T-helper 2 cell (primary cell): ENCODE results near the gene PRR7.
A peak's percentile ranks its signal among the peaks of the same experiment; 100 is the strongest.
"Not testable (repeated sequence)": the region's sequence is repeated elsewhere in the genome, so short reads cannot be mapped to it uniquely, and the experiment has no call there.

ENCODE experiments used
- DNase-seq, 5 experiments: peaks; one replicate each; pipeline versions ENCODE4 v3.0.0 to v3.0.0-alpha.2; 2012 to 2022
- total RNA-seq, 2 donors: gene quantifications; one replicate each; lab custom pipeline; 2026; lab: John Stamatoyannopoulos, UW

Gene PRR7, protein sequence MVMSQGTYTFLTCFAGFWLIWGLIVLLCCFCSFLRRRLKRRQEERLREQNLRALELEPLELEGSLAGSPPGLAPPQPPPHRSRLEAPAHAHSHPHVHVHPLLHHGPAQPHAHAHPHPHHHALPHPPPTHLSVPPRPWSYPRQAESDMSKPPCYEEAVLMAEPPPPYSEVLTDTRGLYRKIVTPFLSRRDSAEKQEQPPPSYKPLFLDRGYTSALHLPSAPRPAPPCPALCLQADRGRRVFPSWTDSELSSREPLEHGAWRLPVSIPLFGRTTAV
- total RNA-seq, result 23.6 to 42.4 reads per million in 2 donors

DNA sequence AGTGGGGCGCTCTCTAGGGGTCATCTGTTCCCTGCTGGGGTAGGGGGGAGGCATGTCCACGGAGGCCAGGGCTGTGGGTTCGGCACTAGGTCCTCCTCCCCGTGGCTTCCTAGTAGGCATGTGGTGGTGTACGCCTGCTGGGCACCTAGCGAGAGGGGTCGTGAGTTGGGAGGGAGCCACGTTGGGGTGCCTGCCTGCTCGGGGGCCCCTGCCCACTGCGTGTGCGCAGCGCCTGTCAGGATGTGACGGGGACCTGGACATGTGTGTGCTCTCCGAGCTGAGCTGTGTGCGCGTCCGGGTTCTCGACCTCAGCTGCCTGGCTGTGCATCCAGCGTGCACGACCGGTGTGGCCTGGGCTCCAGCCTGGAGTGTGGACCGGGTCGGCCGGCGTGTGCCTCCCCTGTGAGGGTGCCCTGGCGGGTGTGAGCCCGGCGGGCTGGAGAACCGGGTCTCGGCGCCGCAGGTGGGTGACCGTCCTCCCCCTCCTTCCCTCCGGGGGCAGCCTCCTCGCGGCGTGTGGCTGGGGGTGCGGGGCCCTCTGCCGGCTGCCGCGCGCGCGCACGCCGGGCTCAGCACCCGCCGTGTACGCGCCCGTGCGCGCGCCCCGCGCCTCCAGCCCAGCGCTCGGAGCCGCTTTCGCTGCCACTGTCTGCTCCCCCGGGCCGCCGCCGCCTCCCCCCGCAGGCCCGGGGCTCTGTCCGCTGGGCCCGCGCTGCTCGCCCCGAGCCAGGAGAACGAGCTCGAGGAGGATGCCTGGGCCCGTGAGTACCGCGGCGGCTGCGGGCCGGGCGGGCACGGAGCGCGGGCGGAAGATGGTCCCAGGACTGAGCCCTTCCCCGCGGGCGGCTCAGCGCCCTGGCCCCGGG lies at the start of gene PRR7:
TSS of gene PRR7 (plus strand) at position 615 of the 866 bp plus-strand sequence. CDS start 8,254 bp downstream, outside the sequence.
- peak; percentile 44 to 92 (median 66) for DNase-seq

DNA sequence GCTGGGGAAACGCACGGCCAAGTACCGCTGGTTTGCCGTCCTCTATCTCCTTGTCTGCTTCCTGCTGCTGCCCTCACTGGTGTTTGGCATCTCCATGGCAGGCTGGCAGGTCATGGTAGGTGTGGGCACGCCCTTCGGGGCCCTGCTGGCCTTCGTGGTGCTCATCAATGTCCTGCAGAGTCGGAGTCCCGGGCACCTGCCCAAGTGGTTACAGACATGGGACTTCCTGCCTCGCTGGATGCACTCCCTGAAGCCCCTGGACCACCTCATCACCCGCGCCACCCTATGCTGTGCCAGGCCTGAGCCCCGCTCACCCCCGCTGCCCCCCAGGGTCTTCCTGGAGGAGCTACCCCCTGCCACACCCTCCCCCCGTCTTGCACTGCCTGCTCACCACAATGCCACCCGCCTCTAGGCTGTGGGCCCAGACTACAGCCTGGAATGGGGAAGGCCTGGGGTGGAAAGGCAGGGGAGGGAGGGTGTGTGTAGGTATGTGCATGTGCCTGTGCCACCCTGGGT lies 48.7 kb upstream of the PRR7 start:
- DNase-seq, result no peak

DNA sequence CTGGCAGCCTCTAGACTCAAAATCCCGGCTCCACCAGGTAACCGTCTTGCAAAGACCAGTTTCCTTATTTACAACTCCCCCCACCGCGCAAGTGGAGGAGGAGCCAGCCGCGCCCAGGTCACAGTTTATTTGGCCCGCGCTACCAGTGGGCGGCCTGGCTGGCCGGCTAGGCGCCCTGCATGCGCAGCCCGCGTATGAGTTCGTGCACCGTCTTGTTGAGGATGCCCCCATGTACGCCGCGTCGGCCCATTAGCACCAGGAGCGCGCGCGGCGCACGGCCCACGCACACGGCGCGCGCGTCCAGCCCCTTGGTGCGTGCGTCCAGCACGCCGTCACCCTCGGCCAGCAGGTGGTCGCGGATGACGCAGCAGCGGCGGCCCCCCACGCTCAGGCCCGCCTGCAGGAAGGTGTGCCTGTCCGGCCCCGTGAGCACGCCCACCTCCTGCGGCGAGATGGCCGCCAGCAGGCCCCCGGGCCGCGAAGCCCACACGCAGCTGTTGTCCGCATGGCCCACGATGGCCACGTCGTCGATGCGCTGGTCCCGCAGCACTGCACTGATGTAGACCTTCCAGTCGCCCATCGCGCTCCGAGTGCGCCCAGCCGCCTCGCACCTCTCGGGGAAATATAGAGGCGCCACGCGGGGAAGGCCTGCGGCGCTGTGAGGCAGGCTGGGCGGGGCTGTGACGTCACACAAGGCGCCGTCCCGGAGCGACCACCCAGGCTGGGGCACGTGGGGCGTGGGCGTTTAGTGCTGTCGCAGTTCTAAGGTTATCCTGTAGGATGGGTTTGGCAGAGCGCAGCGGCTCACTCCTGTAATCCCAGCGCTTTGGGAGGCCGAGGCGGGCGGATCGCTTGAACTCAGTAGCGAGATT lies 46.4 kb upstream of the PRR7 start, which contains the start of gene PFN3:
TSS of gene PFN3 (minus strand) at position 665 of the 872 bp plus-strand sequence. CDS start at position 580, 85 bp downstream.
- no peak for DNase-seq

DNA sequence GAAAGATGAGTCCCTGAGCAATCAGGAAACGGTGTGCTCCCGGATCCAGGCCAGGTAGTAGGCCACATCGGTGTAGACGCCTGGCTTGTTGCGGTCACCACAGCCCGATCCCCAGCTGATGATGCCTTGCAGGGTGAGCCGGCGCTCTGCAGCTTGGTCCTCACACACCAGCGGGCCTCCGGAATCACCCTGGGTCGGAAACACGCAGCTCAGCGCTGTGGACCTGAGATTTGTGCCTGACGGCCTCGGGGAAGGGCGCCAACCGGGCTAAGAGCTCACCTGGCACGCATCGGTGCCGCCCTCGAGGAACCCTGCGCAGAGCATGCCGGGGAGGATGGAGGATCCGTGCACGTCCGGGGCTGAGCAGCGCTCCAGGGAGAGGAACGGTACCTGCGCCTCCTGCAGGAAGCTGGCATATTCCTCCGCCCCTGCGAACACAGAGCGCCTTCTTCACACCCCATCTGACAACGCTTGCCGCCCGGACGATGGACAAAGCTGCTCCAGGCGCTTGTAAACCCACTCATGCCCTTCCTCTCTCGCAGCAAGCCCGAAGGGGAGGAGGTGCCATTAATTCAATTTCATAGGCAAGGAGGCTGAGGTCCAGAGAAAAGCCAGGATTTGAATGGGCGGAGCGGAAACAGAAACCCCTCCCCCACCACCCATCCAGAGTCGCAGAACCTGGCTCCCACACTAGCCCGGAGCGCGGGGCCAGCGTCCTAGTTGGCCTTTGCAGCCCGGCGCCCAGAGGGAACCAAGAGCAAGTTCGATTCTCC lies 44.2 kb upstream of the PRR7 start:
- DNase-seq, result peak; percentile 37 to 75 (median 53)

DNA sequence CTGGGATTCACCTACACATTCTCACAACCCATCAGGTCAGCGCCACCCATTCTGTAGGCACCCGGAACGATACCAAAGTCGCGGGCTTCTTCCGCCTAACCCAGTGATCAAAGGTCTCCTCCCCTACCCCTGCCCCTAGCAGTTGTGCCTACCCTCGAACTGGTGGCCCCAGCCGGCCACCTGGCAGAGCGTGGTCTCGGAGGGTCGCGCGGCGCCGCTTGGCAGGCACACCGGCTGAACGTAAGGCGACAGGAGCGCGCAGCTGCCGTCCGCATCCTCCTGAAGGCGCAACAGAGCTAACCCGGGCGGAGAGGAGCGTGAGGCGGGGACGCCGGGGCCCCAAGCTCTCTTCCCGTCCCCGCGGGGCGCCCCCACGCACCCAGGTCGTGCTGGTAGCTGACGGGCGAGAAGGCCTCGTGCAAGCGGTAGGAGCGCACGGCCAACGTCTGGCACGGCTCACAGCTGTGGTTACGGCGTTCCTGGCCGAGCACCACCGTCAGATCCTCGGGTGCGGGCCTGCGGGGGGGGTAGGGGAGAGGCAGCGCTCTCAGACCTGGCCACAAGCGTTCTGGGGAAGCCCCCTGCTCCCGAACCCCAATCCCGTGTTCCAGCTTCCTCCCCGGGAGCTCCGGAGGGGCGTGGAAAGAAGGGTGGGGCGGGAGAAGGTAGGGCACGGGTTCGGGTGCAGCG lies 43.4 kb upstream of the PRR7 start:
- peak in 4 of 5 experiments; percentile 37 to 75 (median 62) for DNase-seq

DNA sequence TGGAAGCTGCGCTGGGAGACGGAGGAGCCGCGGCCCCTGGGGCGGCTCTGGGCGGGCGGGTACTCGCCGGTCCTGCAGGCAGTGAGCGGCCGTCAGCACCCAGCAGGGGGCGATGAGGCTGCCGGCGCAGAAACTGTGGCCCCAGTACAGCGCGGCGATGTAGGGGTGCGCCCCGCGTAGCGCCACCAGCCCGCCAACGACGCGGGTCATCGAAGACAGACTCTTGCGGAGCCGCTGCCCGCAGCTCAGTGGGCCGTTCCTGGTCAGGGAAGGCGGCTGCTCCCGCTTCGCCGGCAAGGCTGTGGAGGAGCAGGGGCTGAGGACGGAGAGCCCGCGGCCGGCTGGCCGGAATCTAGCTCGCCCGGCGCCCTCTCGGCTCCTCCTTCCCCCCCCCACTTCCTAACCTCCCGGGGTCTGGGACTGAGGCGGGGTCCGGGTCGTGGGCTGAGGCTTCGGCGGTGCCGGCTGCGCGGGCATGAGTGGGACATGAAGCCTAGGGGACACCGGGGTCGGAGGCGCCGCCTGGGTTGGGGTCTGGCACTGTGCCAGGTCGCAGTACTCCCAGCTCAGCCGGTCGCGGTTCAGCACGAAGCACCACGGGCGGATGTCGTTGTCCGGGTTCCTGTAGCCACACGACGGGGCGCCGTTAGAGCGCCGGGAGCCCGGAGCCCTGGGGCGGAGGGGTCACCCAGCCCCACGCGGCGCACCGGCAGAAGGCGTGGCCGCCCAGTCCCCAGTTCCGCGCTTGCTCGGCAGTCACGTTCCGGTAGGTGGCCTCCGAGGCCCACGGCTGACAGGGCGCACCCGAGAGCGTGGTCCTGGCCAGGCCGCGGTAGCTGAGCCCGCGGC lies 42.6 kb upstream of the PRR7 start:
- peak; percentile 63 to 90 (median 79) for DNase-seq

DNA sequence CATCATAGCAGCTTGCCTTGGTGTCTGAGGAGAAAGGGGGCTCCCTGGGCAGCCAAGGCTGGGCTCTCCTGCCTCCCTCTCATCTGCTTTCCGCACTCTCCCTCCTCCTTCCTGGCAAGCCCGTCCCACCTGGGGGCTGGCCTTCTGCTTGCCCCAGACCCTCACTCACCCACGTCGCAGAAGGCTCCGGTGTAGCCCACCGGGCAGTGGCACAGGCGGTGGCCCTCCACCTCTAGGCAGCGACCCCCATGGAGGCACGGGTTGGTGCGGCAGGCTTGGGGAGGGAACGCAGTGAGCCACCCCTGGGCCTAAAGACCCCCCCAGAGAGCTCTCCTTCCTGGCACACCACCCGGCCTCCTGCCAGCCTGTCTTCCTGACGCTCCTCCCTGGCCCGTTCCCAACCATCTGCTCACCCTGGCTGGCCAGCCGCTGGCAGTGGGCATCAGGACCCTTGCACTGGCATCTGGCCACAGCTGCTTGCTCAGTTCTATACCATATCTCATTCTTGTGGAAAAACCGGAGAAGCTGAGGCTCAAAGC lies 41.9 kb upstream of the PRR7 start:
- no peak for DNase-seq

DNA sequence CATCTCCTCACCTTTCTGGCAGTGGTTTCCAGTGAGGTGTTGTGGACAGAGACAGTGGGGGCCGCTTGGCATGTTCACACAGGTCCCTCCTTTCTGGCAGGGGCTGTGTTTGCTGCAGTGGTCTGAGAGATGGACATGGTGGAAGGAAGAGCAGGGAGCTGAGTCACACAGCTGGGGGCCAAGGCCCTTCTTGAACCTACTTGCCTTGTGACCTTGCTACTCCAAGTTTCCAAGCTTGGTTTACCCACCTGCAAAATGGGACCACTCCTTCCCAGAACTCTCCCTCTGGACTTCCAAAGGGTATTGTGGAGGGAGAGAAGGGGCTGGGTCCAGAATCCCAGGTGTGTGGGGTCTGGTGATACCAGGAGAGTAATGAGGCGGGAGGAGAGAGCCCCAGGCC lies 41.3 kb upstream of the PRR7 start:
- DNase-seq, result no peak

DNA sequence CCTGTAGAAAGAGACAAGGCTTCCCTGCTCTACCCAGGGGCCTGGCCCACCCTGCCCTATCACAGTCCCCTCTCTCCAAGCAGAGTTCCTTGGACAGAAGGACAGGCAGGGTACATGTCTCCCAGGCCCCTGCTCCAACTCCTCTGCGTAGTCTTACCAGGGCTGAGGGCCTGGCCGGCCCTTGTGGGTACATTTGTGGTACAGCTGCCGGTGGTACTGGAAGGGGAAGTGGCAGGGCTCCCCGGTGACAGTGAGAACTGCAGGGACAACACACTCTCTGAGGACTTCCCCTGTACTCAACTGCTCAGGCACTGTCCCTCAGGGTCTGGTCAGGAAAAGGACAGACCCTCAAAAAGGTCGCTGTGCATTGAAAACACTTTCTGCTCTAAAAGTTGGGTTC lies 40.8 kb upstream of the PRR7 start:
- DNase-seq, result no peak

DNA sequence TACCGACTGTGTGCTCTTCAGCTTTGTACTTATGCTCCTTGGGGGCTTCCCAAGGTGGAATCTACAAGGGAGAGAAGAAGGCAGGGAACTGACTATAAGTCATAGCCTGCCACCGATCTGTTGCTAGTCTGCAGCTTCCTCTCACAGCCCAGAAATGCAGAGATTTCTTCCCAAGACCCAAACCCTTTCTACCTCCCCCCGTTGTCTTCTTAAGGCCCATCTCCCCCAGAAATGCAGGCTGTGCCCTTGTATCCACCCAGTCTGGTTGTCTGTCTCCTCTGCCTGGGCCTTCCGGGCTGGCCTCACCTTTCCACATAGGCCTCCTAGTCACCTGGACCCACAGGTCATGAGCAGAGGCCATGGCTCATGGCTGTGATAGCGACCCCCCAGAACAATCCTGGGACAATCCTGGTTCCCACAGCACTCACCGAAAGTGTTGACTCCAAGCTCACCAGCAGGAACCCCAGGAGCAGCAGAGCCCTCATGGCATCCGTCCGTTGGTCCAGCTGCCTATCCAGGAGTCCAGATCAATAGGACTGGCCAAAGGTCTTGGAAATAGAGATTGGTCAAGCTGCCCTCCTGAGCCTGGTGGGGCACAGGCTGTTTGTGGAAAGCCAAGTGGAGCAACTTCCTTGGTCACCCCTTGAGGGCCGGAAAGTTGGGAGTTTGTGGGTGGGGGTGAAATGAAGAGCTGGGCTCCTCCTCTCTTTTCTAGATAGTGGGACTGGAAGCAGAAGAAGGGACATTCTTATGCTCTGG lies 37.4 kb upstream of the PRR7 start, which contains the start of gene F12:
TSS of gene F12 (minus strand) at position 522 of the 759 bp plus-strand sequence. CDS start at position 485, 37 bp downstream.
- no peak for DNase-seq

DNA sequence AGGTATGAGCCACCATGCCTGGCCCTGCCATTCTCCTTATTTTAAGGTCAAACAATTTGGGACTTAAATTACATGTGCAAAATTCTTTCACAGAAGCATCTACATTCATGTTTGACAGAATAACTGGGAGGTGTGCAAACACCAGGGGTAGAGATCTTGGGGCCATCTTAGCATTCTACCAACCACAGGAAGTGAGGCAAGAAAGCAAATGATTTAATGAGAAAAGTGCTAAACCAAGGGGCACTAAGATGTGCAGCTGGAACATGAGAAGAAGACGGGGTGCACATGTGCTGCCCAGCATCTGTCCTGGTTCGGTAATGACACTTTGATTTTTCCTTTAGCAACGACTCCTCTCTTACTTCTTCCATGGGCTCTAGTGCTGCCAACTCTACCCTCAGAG lies 36.0 kb upstream of the PRR7 start:
- DNase-seq, result peak in 1 of 5 experiments; percentile 58

DNA sequence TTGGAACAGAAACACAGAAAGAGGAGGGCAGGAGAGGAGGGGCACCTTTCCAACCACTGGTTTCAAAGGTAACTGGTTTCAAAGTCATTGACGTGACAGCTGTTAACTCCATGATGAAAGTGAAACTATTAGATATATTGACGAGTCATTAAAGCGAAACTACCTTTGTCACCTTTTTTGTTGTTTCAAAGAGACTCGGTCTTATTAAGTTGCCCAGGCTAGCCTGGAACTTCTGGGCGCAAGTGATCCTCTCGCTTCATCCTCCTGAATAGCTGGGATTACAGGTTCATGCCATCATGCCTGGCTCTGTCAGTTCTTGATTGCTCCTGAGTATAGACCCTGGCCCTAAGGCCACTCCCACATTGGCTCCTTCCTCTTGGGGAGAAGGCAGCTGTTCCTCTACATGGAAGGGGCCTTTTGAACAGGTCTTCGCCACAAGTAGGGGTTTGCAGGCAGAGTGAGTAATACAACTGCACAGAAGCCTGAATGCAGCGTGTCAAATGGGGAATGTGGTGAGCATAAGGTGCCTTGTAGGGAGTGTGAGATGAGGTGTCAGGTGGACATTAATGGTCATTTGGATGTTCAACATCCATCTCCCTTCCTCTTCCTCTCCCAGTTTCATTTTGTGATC lies 33.9 kb upstream of the PRR7 start:
- peak in 1 of 5 experiments; percentile 74 for DNase-seq

DNA sequence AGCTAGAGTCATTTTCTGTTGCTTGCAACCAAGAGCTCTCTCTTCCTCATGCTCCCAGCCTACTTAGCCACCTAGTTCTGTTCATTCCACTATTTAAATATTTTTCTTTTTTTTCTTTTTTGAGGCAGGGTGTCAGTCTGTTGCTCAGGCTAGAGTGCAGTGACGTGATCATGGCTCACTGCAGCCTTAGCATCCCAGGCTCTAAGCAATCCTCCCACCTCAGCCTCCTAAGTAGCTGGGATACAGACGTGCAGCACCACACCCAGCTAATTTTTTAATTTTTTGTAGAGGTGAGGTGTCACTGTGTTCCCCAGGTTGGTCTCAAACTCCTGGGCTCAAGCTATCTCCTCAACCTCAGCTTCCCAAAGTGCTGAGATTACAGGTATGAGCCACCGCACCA lies 32.1 kb upstream of the PRR7 start:
- no peak for DNase-seq

DNA sequence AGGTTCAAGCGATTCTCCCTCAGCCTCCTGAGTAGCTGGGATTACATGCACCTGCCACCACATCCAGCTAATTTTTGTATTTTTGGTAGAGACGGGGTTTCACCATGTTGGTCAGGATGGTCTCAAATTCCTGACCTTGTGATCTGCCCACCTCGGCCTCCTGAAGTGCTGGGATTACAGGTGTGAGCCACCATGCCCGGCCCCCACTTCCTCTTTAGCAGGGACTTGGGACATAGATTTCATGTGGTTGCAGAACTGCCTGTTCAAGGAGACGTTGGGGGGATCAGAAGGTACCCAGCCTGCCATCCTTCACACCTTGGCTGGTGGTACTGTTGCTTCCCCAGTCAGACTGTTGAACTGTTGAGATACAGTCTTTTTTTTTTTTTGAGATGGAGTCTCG lies 29.5 kb upstream of the PRR7 start:
- DNase-seq, result not testable (repeated sequence)

DNA sequence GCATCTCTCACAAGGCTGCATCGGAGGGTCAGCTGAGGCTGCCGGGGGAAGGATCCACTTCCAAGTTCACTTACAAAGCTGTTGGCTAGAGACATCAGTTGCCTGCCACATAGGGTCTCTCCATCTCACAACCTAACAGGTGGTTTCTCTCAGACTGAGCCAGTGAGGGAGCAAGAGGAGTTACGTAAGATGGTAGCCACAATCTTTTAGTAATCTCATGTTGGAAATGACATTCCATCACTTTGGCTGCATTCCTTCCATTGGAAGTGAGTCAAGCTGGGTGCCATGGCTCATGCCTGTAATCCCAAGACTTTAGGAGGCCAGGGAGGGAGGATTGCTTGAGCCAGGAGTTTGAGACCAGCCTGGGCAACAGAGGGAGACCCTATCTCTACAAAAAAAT lies 27.6 kb upstream of the PRR7 start:
- no peak for DNase-seq

DNA sequence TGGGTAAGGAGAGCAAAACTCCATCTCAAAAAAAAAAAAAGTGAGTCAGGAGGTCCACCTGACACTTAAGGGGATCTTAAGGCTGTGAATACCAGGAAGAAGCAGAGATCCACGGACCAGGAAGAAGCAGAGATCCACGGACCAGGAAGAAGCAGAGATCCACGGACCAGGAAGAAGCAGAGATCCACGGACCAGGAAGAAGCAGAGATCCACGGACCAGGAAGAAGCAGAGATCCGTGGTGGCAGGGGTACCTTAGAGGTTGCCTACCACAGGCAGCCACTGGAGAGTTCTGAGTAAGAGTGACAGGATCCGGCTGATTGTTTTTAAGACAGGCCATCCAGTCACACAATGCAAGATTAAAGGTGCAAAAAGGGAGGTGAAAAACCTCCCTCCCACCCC lies 26.1 kb upstream of the PRR7 start:
- DNase-seq, result not testable (repeated sequence)

DNA sequence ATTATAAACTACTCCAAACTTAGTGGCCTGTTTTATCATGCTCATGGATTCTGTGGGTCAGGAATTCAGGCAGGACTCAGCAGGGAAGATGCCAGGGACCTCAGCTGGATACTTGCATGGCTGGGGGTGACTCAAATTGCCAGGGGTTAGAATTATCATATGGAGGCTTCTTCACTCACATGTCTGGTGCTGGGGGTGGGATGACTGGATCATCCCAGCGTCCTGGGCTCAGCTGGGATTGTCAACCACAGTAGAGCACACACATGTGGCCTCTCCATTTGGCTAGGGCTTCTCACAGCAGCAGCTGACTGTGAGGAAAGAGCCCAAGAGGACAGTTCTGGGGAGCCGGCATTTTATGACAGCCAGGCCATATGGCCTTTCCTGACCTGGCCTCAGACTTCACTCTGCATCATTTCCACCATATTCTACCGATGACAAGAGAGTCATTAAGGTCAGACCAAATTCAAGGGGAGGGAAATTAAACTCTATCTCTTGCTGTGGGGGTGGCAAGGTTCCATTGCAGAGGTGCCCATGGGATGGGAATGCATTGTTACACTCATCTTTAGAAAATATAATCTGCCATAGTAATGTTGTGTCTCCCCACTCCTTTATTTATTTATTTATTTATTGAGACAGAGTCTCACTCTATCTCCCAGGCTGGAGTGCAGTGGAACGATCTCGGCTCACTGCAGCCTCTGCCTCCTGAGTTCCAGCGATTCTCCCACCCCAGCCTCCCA lies 25.4 kb upstream of the PRR7 start:
- no peak for DNase-seq

DNA sequence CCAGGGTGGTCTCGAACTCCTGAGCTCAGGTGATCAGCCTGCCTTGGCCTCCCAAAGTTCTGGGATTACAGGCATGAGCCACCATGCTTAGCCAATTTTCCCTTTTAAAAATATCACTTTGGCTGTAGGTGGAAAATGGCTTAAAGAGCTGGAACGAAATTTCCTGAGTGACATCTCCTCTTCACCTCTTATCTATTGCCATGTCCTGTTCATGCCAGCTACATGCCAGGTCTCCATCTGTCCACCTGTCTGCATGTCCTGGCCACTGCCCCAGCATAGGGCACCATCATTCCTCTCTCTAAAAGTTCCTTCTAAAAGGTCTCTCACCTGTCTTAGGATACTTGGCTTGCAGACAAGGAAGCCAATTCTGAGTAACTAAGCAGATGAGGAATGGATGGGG lies 22.9 kb upstream of the PRR7 start:
- DNase-seq, result no peak
